HG02610 (cell line): ENCODE measurements around the gene TOM1L2.

Experiments
- ATAC-seq: cut with Tn5 transposase; IDR thresholded peaks from one replicate; pipeline ENCODE4 v1.9.1; 2021; ENCODE audit warnings: mild to moderate bottlenecking, moderate library complexity; ENCODE audit not compliant: unreplicated experiment

The TOM1L2 gene

GRCh38 chr17:17972126-17972951 is at the start of gene TOM1L2, which contains the start of gene DRC3:
Gene TOM1L2, minus strand, starts transcription at chr17:17972400. Its CDS starts 87 bp downstream, at chr17:17972313.
Gene DRC3, plus strand, starts transcription at chr17:17972862. Its CDS starts 4,737 bp downstream, at chr17:17977599.
- peak; percentile 96 for ATAC-seq

GRCh38 chr17:18021372-18021771 is 49.2 kb upstream of the TOM1L2 start:
- no peak for ATAC-seq

- no peak for ATAC-seq
Observed at GRCh38 chr17:18020971-18021370, 48.8 kb upstream of the TOM1L2 start.

DNA sequence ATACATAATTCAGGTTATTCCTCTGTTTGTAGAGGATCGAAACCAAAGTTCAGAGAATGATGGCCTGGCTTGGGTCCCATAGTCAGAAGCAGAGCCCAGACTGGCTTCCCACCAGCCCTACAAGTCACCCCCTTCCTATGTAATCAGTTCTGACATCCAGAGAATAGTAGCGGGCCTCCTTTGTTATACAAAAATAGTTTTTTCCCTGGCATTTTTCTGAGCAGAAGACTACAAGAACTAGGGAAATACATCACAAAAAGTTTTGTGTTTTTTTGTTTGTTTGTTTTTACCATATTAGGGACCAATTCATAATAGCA is 47.6 kb upstream of the TOM1L2 start:
- no peak for ATAC-seq

- no peak for ATAC-seq
Observed at GRCh38 chr17:18018411-18018921, 46.3 kb upstream of the TOM1L2 start.

DNA sequence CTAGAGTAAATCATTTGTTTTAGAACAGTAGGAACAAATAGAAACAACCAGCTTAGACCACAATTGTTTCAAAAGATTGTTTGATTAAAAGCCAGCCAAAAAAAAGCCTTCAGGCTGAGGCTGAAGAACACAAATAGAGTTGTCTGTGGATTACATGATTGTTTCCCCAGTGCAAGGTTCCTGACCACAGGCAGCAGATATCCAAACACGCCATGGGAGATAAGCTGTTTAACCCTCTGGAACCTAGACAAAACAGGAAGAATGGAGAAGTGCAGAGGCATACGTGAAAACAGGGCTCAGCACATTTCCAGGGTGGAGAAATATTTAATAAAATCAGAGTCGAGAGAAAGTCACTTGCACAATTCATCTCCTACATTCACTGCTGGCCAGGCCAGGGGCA is 45.8 kb upstream of the TOM1L2 start:
- no peak for ATAC-seq

DNA sequence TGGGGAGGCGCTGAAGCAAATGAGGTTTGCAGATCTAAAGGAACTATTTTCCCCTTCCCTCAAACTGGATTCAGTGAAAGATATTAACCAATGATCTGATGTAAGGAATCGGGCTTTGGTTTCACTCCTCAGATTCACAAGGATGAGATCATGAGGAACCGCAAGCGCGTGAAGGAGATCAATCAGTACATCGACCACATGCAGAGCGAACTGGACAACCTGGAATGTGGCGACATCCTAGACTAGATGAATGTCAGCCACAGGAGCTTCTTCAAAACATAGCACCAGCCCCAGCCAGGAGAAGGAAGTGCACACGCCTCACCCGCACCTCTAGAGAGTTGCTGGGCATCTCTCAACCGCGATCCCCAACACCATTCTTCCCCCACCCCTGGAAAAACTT is 44.2 kb upstream of the TOM1L2 start:
- no peak for ATAC-seq

DNA sequence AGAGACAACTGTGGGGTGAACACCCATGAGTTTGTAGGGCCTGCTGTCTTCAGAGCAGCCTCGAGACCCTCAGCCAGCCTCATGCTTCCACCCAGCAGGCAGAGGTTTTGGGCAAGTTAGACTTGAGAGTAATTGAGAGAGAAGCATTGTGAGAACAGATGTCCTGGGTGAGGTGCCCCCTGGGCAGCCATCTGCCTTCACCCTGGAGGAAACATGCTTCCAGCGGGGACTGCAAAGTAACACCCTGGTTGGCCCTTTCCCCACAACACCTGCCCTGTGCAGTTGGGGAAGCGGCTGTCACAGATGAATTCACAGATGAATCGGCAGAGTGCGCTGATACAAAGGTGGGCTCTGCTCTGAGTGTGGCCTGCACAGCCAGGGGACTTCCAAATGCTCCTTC is 43.4 kb upstream of the TOM1L2 start:
- no peak for ATAC-seq

- ATAC-seq: no peak
Observed at GRCh38 chr17:18014006-18014405, 41.8 kb upstream of the TOM1L2 start.

DNA sequence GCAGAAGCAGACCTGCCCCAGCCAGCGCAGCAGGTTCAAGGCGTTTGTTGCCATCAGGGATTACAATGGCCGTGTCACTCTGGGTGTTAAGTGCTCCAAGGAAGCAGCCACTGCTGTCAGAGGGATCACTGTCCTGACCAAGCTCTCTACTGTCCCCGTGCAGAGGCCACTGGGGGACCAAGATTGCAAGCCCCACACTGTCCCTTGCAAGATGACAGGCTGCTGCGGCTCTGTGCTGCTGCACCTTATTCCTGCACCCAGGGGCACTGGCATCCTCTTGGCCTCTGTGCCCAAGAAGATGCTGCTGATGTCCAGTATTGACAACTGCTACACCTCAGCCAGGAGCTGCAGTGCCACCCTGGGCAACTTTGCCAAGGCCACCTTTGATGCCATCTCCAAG is 39.1 kb upstream of the TOM1L2 start:
- no peak for ATAC-seq

- no peak for ATAC-seq
Observed at GRCh38 chr17:18009609-18010420, 37.6 kb upstream of the TOM1L2 start.

DNA sequence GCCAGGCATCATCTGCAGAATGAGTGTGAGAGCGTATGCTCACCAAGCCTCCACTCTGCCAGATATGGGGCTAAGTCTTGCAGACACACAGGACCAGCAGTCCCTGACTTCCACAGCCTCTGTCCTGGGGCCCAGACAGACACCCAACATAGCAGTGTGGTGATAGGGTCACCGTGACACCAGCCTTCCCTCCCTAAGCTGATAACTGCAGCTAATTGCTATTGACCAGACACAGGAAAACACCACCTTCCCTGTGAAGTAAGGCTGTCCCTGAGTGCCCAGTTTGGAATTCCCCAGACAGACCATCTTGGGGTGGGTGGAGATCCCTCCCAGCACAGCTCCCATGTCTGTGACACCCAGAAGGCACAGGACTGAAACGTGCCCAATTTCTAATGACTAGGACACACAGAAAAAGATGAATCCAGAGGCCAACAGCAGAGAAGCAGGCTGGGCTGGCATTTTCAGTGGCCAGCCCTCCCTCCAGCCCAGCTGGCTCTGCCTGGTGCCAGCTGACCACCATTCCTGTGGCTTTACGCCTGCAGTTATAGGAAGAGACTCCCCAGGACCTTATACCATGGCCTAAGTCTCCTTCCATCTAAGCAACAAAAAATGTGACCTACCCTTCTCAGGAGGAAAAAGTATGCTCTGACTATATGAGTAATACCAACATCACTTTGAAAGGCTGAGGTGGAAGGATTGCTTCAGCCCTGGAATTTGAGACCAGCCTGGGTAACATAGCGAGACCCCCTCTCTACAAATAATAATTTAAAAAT is 36.5 kb upstream of the TOM1L2 start:
- ATAC-seq: no peak

GRCh38 chr17:18006495-18007239 is 34.5 kb upstream of the TOM1L2 start:
- no peak for ATAC-seq

GRCh38 chr17:18005496-18005895 is 33.3 kb upstream of the TOM1L2 start:
- ATAC-seq: no peak

- ATAC-seq: no peak
Observed at GRCh38 chr17:18004884-18005305, 32.7 kb upstream of the TOM1L2 start.

- no peak for ATAC-seq
Observed at GRCh38 chr17:18004345-18004744, 32.1 kb upstream of the TOM1L2 start.

- no peak for ATAC-seq
Observed at GRCh38 chr17:18002171-18002570, 30.0 kb upstream of the TOM1L2 start.

DNA sequence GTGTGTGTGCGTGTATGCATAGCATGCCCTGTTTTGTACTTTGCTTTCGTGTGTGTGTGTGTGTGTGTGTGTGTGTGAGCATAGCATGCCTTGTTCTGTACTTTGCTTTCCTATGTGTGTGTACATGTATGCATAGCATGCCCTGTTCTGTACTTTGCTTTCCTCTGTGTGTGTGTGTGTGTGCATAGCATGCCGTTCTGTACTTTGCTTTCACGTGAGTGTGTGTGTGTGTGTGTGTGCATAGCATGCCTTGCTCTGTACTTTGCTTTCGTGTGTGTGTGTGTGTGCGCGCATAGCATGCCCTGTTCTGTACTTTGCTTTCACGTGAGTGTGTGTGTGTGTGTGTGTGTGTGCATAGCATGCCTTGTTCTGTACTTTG is 27.8 kb upstream of the TOM1L2 start:
- ATAC-seq: no peak

- no peak for ATAC-seq
Observed at GRCh38 chr17:17999364-18000029, 27.3 kb upstream of the TOM1L2 start.

DNA sequence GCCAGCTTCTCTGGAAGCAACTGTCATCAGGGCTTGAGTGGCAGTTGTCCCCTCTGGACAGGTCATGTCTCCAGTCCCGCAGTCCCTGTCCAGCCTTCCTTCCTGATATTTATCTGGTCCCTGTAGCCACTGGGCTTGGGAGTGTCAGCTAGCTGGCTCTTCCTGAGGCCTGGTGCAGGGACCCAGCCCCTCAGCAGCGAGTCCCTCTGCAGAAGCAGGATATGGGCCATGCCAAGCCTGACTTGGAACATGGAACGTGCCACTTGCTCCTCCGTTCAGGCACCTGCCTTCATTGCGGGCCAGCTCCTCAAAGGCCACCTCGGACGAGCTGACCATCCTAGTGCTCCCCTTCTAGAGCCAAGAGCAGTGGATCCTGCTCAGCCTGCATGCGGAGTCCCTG is 26.7 kb upstream of the TOM1L2 start:
- no peak for ATAC-seq
